ENCODE data around the gene ZNF154.

GRCh38 chr19:57719424-57719823, 10.4 kb upstream of the ZNF154 start:
- TF ChIP-seq, protein P1, sequence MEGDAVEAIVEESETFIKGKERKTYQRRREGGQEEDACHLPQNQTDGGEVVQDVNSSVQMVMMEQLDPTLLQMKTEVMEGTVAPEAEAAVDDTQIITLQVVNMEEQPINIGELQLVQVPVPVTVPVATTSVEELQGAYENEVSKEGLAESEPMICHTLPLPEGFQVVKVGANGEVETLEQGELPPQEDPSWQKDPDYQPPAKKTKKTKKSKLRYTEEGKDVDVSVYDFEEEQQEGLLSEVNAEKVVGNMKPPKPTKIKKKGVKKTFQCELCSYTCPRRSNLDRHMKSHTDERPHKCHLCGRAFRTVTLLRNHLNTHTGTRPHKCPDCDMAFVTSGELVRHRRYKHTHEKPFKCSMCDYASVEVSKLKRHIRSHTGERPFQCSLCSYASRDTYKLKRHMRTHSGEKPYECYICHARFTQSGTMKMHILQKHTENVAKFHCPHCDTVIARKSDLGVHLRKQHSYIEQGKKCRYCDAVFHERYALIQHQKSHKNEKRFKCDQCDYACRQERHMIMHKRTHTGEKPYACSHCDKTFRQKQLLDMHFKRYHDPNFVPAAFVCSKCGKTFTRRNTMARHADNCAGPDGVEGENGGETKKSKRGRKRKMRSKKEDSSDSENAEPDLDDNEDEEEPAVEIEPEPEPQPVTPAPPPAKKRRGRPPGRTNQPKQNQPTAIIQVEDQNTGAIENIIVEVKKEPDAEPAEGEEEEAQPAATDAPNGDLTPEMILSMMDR (IDR thresholded peaks at IDR 0.05) = no peak
- TF ChIP-seq POLR2AphosphoS5 (IDR thresholded peaks at IDR 0.05) (no peak), POLR2A (IDR thresholded peaks at IDR 0.05) (no peak)
